Measurements from ENCODE around the gene CST9L.

The CST9L gene

GRCh38 chr20:23542801-23543200 lies 25.5 kb downstream of the CST9L start:
- no peak for DNase-seq

GRCh38 chr20:23541776-23542175 lies 26.5 kb downstream of the CST9L start:
- DNase-seq, result no peak

GRCh38 chr20:23541330-23541729 lies 27.0 kb downstream of the CST9L start:
- DNase-seq, result no peak

- no peak for DNase-seq
Observed at GRCh38 chr20:23540624-23541023, 27.7 kb downstream of the CST9L start.

- no peak for DNase-seq
Observed at GRCh38 chr20:23537030-23537429, 31.3 kb downstream of the CST9L start.

GRCh38 chr20:23536328-23536974 lies 31.8 kb downstream of the CST9L start:
- DNase-seq, result no peak

GRCh38 chr20:23534801-23535593 lies 33.3 kb downstream of the CST9L start:
- DNase-seq, result no peak

- DNase-seq, result no peak
Observed at GRCh38 chr20:23533161-23533560, 35.1 kb downstream of the CST9L start.

GRCh38 chr20:23532533-23532932 lies 35.8 kb downstream of the CST9L start:
- no peak for DNase-seq

- no peak for DNase-seq
Observed at GRCh38 chr20:23530937-23531567, 37.2 kb downstream of the CST9L start.

GRCh38 chr20:23528867-23529431 lies 39.3 kb downstream of the CST9L start:
- DNase-seq, result no peak

- DNase-seq, result no peak
Observed at GRCh38 chr20:23526850-23527249, 41.4 kb downstream of the CST9L start.

GRCh38 chr20:23524146-23524545 lies 44.1 kb downstream of the CST9L start:
- DNase-seq, result no peak

- no peak for DNase-seq
Observed at GRCh38 chr20:23520185-23520584, 48.1 kb downstream of the CST9L start.

GRCh38 chr20:23519556-23519955 lies 48.7 kb downstream of the CST9L start:
- no peak for DNase-seq

GRCh38 chr20:23517719-23518118 lies 50.6 kb downstream of the CST9L start:
- DNase-seq, result no peak

- no peak for DNase-seq
Observed at GRCh38 chr20:23515250-23515939, 52.9 kb downstream of the CST9L start.

GRCh38 chr20:23514848-23515247 lies 53.4 kb downstream of the CST9L start:
- no peak for DNase-seq
